ENCODE data around the gene C1orf122.

Gene C1orf122

GRCh38 chr1:37844536-37844935 lies 36.9 kb downstream of the C1orf122 start:
- no peaks in the 10 kb centered on the region for H3K36me3 ChIP-seq (ENCODE audit: control insufficient read depth, insufficient read depth, low read length)

DNA sequence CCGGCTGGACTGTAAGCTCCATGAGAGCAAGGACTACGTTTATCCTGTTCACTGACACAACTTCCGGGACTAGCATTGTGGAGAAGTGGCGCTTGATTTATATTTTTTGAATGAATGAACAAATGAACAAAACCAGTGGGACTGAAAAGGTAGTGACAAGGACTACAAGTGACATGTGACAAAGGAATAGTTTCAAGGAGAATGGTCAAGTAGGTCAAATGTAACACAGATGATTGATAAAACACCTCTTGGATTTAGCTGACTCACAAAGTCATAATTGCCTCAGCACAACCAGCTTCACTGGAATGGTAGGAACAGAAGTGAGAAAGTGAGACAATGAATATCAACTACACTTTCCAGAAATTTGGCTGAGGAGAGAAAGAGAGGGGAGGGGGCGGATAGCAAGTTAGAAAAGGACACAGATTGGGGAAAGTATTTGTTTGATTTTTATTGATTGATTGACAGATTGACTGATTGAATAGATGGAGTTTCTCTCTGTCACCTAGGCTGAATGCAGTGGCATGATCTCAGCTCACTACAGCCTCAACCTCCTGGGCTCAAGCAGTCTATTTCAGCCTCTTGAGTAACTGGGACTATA lies 37.6 kb downstream of the C1orf122 start:
- no peaks in the 10 kb centered on the region for H3K4me1 ChIP-seq (ENCODE audit: control insufficient read depth, insufficient read depth, low read length)
- H3K4me3 ChIP-seq (ENCODE audit: insufficient read depth, low read depth, low read length), result no peak overlapping the region
- H3K36me3 ChIP-seq (ENCODE audit: control insufficient read depth, insufficient read depth, low read length), result no peaks in the 10 kb centered on the region
- H3K27ac ChIP-seq (ENCODE audit: insufficient read depth, low read depth, low read length, poor library complexity, severe bottlenecking), result no peak overlapping the region
- 94% methylated on average over 5 of the region's 5 CpGs for WGBS, 2 experiments
- no peaks in the 10 kb centered on the region for H3K9me3 ChIP-seq (ENCODE audit: control insufficient read depth, low read length)
- H3K27me3 ChIP-seq (ENCODE audit: control insufficient read depth, insufficient read depth, low read length, poor library complexity, severe bottlenecking), result no peaks in the 10 kb centered on the region

More at GRCh38 chr1:37844536-37844935, 36.9 kb downstream of the C1orf122 start:
- Histone ChIP-seq H3K9me3 (ENCODE audit: control insufficient read depth, low read length) (no peaks in the 10 kb centered on the region), H3K27me3 (ENCODE audit: control insufficient read depth, insufficient read depth, low read length, poor library complexity, severe bottlenecking) (no peaks in the 10 kb centered on the region), H3K4me3 (ENCODE audit: insufficient read depth, low read depth, low read length) (no peak overlapping the region), H3K4me1 (ENCODE audit: control insufficient read depth, insufficient read depth, low read length) (no peaks in the 10 kb centered on the region), H3K27ac (ENCODE audit: insufficient read depth, low read depth, low read length, poor library complexity, severe bottlenecking) (no peak overlapping the region)

- H3K27me3 ChIP-seq (ENCODE audit: control insufficient read depth, insufficient read depth, low read length, poor library complexity, severe bottlenecking), result no peaks in the 10 kb centered on the region
- no peaks in the 10 kb centered on the region for H3K36me3 ChIP-seq (ENCODE audit: control insufficient read depth, insufficient read depth, low read length)
- no peak overlapping the region for H3K4me3 ChIP-seq (ENCODE audit: insufficient read depth, low read depth, low read length)
- no peaks in the 10 kb centered on the region for H3K4me1 ChIP-seq (ENCODE audit: control insufficient read depth, insufficient read depth, low read length)
- H3K27ac ChIP-seq (ENCODE audit: insufficient read depth, low read depth, low read length, poor library complexity, severe bottlenecking), result no peak overlapping the region
- H3K9me3 ChIP-seq (ENCODE audit: control insufficient read depth, low read length), result no peaks in the 10 kb centered on the region
- WGBS, 2 experiments, result 90 to 96% methylated on average over 3 of the region's 3 CpGs
Observed at GRCh38 chr1:37845786-37846185, 38.2 kb downstream of the C1orf122 start.

DNA sequence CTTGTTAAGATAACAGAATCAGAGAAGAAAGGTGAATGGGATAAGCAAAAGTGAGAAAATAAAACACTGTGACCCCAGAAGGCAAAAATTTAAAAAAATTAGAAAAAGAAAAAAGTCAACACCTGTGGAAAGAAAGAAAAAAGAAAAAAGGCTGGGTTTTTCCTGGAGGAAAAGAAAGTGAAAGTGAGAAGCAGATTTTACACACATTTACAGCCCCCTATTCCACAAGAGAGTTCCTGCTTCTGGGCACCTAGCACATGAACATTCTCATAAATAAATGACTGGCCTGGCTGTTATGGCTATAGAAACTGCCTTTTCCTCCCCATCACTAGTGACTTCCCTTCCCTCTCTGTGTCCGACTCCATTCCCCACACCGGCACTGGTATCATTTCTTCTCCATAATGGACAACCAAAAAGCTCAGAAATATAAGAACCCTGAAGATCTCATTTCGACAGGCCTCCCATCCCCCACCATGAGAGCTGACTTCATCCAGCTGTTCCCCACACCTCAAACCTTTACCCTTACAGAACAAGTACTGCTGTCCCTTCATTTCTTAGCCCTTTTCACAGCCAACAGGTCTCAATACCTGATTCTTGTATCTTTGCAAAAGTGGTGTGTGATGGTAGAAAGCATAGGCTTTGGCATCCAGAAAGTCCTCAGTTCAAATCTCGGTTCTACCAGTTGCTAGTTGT lies 39.2 kb downstream of the C1orf122 start:
- Histone ChIP-seq H3K27ac (ENCODE audit: insufficient read depth, low read depth, low read length, poor library complexity, severe bottlenecking) (no peak overlapping the region), H3K27me3 (ENCODE audit: control insufficient read depth, insufficient read depth, low read length, poor library complexity, severe bottlenecking) (no peaks in the 10 kb centered on the region), H3K9me3 (ENCODE audit: control insufficient read depth, low read length) (no peaks in the 10 kb centered on the region), H3K4me3 (ENCODE audit: insufficient read depth, low read depth, low read length) (no peak overlapping the region), H3K36me3 (ENCODE audit: control insufficient read depth, insufficient read depth, low read length) (no peaks in the 10 kb centered on the region), H3K4me1 (ENCODE audit: control insufficient read depth, insufficient read depth, low read length) (no peaks in the 10 kb centered on the region)
- WGBS, 2 experiments, result 97 to 98% methylated on average over 4 of the region's 4 CpGs

DNA sequence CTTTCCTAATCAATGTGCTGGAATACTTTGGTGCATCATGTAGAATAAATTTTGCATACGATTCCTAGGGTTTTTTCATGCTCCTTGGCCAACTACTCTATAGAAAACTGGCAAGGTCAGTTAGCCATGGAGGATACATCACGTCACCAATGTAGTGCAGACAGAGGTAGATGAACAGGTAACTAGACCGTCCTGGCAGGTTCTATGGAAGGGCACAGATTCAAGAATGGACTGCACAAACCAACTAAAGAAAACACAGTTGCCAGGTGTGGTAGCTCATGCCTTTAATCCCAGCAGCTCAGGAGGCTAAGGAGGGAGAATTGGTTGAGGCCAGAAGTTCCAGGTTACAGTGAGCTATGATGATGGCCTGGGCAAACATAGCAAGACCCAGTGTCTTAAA lies 41.9 kb downstream of the C1orf122 start:
- whole genome bisulfite sequencing, 2 experiments, result 96% methylated on average over 3 of the region's 3 CpGs
- H3K4me1 ChIP-seq (ENCODE audit: control insufficient read depth, insufficient read depth, low read length), result no peaks in the 10 kb centered on the region
- H3K9me3 ChIP-seq (ENCODE audit: control insufficient read depth, low read length), result no peaks in the 10 kb centered on the region
- no peak overlapping the region for H3K27ac ChIP-seq (ENCODE audit: insufficient read depth, low read depth, low read length, poor library complexity, severe bottlenecking)
- H3K27me3 ChIP-seq (ENCODE audit: control insufficient read depth, insufficient read depth, low read length, poor library complexity, severe bottlenecking), result no peaks in the 10 kb centered on the region
- no peaks in the 10 kb centered on the region for H3K36me3 ChIP-seq (ENCODE audit: control insufficient read depth, insufficient read depth, low read length)
- no peak overlapping the region for H3K4me3 ChIP-seq (ENCODE audit: insufficient read depth, low read depth, low read length)

DNA sequence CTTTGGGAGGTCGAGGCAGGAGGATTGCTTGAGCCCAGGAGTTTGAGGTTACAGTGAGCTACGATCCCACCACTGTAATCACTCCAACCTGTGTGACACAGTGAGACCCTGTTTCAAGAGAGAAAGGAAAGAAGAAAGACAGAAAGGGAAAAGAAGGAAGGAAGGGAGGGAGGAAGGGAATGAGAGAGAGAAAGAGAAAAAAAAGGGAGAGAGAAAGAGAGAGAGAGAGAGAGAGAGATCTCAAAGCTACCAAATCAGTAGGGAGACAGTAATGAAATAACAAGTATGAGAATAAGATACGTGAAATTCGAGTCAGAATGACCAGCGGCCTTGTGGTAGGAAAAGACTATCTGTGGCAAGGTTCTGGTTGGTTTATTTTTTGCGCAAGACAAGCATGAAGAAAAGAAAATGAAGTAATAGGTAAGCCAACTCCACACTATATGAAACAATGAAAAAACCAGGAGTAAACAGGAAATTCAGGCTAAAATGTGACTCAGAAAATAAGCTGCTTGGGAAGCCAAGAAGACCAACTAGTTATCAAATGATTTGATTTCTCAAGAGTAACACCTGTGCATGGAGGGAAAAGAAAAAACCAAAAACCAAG lies 42.9 kb downstream of the C1orf122 start:
- no peak overlapping the region for H3K4me3 ChIP-seq (ENCODE audit: insufficient read depth, low read depth, low read length)
- no peak overlapping the region for H3K27ac ChIP-seq (ENCODE audit: insufficient read depth, low read depth, low read length, poor library complexity, severe bottlenecking)
- 93 to 96% methylated on average over 6 of the region's 6 CpGs for WGBS, 2 experiments
- H3K4me1 ChIP-seq (ENCODE audit: control insufficient read depth, insufficient read depth, low read length), result no peaks in the 10 kb centered on the region
- no peaks in the 10 kb centered on the region for H3K9me3 ChIP-seq (ENCODE audit: control insufficient read depth, low read length)
- no peaks in the 10 kb centered on the region for H3K27me3 ChIP-seq (ENCODE audit: control insufficient read depth, insufficient read depth, low read length, poor library complexity, severe bottlenecking)
- H3K36me3 ChIP-seq (ENCODE audit: control insufficient read depth, insufficient read depth, low read length), result no peaks in the 10 kb centered on the region

DNA sequence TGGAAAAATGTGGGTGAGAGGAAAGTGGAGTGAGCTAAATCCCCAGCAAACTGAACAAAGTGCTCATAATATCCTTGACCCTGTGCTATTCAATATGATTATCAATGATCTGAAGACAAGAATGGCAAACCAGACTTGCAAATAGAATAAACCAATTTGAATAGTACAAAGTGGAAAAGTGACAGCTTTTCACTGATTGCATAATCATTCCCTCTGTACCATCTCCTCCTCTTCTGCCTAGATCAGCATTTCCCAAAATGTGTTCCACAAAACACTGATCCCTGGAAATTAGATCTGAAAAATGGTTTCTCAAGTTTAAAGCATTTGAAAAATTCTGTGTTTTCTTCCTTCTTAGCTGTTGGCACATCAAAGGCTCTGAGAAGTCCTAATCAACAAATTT lies 43.7 kb downstream of the C1orf122 start:
- Histone ChIP-seq H3K9me3 (ENCODE audit: control insufficient read depth, low read length) (no peaks in the 10 kb centered on the region), H3K27ac (ENCODE audit: insufficient read depth, low read depth, low read length, poor library complexity, severe bottlenecking) (no peak overlapping the region), H3K27me3 (ENCODE audit: control insufficient read depth, insufficient read depth, low read length, poor library complexity, severe bottlenecking) (no peaks in the 10 kb centered on the region), H3K4me1 (ENCODE audit: control insufficient read depth, insufficient read depth, low read length) (no peaks in the 10 kb centered on the region), H3K4me3 (ENCODE audit: insufficient read depth, low read depth, low read length) (no peak overlapping the region), H3K36me3 (ENCODE audit: control insufficient read depth, insufficient read depth, low read length) (no peaks in the 10 kb centered on the region)

- Histone ChIP-seq H3K36me3 (ENCODE audit: control insufficient read depth, insufficient read depth, low read length) (peaks cover 3% of the 10 kb centered on the region), H3K4me1 (ENCODE audit: control insufficient read depth, insufficient read depth, low read length) (no peaks in the 10 kb centered on the region), H3K27ac (ENCODE audit: insufficient read depth, low read depth, low read length, poor library complexity, severe bottlenecking) (no peak overlapping the region), H3K9me3 (ENCODE audit: control insufficient read depth, low read length) (no peaks in the 10 kb centered on the region), H3K27me3 (ENCODE audit: control insufficient read depth, insufficient read depth, low read length, poor library complexity, severe bottlenecking) (no peaks in the 10 kb centered on the region), H3K4me3 (ENCODE audit: insufficient read depth, low read depth, low read length) (no peak overlapping the region)
- WGBS, 2 experiments, result 90 to 96% methylated on average over 2 of the region's 2 CpGs
Observed at GRCh38 chr1:37851782-37852210, 44.2 kb downstream of the C1orf122 start.

DNA sequence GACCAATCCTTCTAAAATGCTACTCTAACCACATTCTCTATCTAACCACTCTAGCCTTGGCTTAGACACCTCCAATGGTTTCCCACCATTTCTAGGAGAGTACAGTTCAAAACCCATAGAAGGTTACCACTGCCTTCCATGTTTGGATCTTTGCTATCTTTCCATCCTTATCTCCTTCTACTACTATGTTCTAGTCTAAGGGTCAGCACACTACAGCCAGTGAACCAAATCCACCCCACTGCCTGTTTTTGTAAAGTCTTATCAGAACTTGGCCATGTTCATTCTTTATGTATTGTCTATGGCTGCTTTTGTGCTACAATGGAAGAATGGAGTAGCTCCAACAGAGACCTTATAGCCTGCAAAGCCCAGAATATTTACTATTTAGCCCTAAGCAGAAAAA lies 45.6 kb downstream of the C1orf122 start:
- H3K36me3 ChIP-seq (ENCODE audit: control insufficient read depth, insufficient read depth, low read length), result peaks cover 8% of the 10 kb centered on the region
- no peak overlapping the region for H3K27ac ChIP-seq (ENCODE audit: insufficient read depth, low read depth, low read length, poor library complexity, severe bottlenecking)
- H3K4me3 ChIP-seq (ENCODE audit: insufficient read depth, low read depth, low read length), result no peak overlapping the region

GRCh38 chr1:37854406-37854805 lies 46.8 kb downstream of the C1orf122 start:
- Histone ChIP-seq H3K27me3 (ENCODE audit: control insufficient read depth, insufficient read depth, low read length, poor library complexity, severe bottlenecking) (no peaks in the 10 kb centered on the region), H3K27ac (ENCODE audit: insufficient read depth, low read depth, low read length, poor library complexity, severe bottlenecking) (no peak overlapping the region), H3K4me1 (ENCODE audit: control insufficient read depth, insufficient read depth, low read length) (no peaks in the 10 kb centered on the region), H3K4me3 (ENCODE audit: insufficient read depth, low read depth, low read length) (no peak overlapping the region), H3K36me3 (ENCODE audit: control insufficient read depth, insufficient read depth, low read length) (peaks cover 8% of the 10 kb centered on the region), H3K9me3 (ENCODE audit: control insufficient read depth, low read length) (no peaks in the 10 kb centered on the region)
- 87 to 97% methylated on average over 5 to 6 of the region's 6 CpGs for WGBS, 2 experiments

More for the DNA sequence above, 45.6 kb downstream of the C1orf122 start:
- Histone ChIP-seq H3K9me3 (ENCODE audit: control insufficient read depth, low read length) (no peaks in the 10 kb centered on the region), H3K27me3 (ENCODE audit: control insufficient read depth, insufficient read depth, low read length, poor library complexity, severe bottlenecking) (no peaks in the 10 kb centered on the region), H3K4me1 (ENCODE audit: control insufficient read depth, insufficient read depth, low read length) (no peaks in the 10 kb centered on the region)

Data from ectodermal cell (in vitro differentiated cells).